GM18907 (cell line): ENCODE measurements around the gene CAMTA1.
"Not testable (repeated sequence)": the region's sequence is repeated elsewhere in the genome, so short reads cannot be mapped to it uniquely, and the experiment has no call there.

Experiments used
- ATAC-seq: cut with Tn5 transposase; IDR thresholded peaks from one replicate; pipeline ENCODE4 v1.9.1; 2021; ENCODE audit warnings: mild to moderate bottlenecking, moderate library complexity; ENCODE audit not compliant: unreplicated experiment

Gene CAMTA1

DNA sequence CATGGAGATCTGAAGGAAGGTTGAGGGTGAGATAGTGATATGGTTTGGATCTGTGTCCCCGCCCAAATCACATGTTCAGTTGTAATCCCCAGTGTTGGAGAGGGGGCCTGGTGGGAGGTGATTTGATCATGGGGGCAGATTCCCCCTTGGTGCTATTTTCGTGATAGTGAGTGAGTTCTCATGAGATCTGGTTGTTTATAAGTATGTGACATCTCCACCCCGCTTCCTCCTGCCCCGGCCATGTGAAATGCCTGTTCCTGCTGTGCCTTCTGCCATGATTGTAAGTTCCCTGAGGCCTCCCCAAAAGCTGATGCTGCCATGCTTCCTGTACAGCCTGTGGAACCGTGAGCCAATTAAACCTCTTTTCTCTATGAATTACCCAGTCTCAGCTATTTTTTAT lies 533.9 kb downstream of the CAMTA1 start:
- no peak for ATAC-seq

GRCh38 chr1:7320661-7321060 lies 535.4 kb downstream of the CAMTA1 start:
- no peak for ATAC-seq

DNA sequence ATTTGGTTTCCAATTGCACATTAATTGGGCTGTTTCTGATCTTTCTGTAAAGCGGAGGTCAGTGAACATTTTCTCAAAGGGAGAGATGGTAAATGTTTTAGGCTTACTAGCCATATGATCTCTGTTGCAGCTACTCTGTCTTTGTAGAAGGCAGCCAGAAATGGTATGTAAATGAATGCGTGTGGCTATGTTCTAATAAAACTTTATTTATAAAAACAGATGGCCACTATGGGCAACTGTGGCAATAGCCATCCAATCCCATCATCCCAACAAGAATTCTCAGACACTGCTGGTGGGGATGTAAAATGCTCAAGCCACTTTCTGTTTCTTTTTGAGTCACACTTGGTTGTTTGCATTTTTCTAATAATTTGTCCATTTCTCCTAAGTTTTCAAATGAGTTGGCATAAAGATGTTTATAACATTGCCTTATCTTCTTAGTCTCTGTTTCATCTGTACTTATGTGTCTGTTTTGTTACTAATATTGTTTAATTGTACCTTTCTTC lies 537.1 kb downstream of the CAMTA1 start:
- no peak for ATAC-seq

DNA sequence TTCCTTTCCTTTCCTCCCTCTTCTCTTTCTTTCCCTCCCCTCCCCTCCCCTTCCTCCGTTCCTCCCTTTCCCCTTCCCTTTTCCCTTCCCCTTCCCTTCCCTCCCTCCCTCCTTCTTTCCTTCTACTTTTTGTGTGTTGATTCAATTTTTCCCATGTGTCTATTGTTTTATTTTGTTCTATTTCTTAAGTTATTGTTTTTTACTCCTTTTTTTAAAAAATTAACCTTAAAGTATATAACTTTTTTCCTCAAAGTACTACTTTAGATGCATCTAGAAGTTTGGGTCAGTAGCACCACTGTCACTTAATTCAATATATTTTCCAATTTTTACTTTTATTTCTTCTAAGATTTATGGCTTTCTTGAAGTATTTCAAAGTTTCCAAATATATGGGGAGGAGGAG lies 537.7 kb downstream of the CAMTA1 start:
- ATAC-seq: no peak

DNA sequence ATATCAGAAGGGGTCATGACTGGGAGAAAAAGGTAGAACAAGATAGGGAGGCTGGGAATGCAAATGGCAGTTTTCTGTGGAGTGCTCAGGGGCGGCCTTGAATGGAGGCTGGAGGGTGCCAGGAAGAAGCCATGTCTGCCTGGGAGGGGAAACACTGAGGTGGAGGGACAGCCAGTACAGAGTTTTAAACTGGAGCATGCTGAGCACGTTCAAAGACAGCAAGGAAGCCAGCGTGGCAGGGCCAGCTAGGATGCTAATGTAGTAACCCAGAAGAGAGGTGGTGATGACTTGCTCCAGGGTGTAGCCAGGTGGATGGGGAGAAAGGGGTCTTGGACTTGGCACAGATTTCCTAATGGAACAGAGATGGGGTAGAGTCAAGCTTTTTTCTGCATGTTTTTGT lies 540.0 kb downstream of the CAMTA1 start:
- no peak for ATAC-seq

- ATAC-seq: no peak
Measured at GRCh38 chr1:7326366-7326765, 541.1 kb downstream of the CAMTA1 start.

DNA sequence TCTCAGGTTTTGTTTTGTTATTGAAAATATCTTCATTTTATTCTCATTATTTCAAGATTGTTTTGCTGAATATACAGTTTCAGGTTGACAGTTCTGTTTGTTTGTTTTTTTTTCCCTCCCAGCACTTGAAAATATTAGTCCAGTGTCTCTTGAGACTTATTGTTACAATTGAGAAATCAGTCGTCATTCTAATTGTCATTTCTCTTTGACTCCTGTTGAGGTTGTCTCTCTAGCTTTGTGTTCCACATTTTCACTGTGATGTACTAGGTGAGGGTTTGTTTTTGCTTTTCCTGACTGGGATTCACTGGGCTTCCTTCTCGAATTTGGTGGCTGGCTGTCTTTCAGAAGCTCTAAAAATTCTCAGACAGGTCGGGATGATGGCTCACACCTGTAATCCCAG lies 542.6 kb downstream of the CAMTA1 start:
- ATAC-seq: no peak

GRCh38 chr1:7329868-7330615 lies 544.8 kb downstream of the CAMTA1 start:
- no peak for ATAC-seq

- not testable (repeated sequence) for ATAC-seq
Measured at GRCh38 chr1:7330726-7331125, 545.5 kb downstream of the CAMTA1 start.

- no peak for ATAC-seq
Measured at GRCh38 chr1:7331926-7332535, 546.8 kb downstream of the CAMTA1 start.

GRCh38 chr1:7333094-7333493 lies 547.8 kb downstream of the CAMTA1 start:
- ATAC-seq: no peak

DNA sequence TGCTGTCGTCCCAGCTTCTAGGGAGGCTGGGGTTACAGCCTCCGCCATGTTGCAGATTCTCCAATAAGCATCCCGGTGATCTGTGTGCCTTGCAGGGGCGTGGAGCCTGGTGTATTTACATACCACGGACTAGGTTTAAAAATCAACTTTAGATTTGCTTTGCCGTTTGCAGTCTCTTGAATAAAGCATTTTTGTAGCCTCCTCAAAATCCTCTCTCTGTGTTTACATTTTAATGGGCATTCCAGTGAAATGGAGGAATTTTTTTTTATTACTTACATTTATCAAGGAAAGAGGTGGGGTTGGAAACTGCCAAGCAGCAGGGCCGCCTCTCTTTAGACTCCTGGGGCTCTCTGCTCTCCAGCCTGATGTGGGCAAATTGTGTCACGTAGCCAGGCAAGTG lies 548.4 kb downstream of the CAMTA1 start:
- no peak for ATAC-seq

DNA sequence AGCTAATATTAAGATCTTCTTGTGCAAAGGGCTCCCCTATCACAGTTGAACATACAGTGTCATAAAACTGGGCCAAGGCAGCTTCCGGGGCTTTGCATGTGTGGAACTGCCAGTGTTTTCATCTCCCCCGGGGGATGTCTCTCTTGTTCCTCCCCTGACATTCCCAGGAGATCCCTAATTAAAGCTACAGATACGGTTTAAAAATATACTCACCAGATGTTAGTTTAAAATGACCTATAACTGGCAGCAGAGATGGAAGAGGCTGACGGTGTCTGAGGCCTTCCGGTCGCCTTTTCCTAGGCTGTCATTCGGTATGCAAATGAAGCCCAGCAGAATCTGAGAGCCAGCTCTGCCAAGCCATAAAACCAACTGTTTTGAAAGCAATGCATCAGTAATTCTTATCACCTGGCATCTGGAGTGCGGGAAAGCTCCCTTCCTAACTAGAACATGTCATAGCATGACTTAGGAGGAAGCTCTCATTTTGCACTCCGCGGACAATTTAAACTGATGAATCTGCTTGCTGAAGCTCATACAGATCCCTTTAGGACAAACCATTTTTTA lies 549.3 kb downstream of the CAMTA1 start:
- no peak for ATAC-seq

- ATAC-seq: no peak
Measured at GRCh38 chr1:7335224-7335879, 550.1 kb downstream of the CAMTA1 start.

GRCh38 chr1:7338439-7338838 lies 553.2 kb downstream of the CAMTA1 start:
- ATAC-seq: no peak

GRCh38 chr1:7339014-7339413 lies 553.8 kb downstream of the CAMTA1 start:
- ATAC-seq: no peak

DNA sequence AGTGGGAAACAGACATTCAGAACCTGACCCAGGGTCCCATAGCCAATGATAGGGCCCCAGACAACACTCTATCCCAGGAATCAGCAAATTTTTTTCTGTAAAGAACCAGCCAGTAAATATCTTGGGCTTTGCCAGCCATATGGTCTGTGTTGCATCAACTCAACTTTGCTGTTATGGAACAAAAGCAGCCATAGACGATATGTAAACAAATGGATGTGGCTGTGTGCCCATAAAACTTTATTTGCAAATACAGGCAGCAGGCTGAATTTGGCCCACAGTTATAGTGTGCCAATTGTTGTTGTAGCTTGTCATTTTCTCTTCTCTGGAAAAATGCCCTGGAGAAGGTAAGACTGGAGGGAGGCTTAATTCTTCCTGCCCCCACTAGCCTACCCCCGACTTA lies 554.7 kb downstream of the CAMTA1 start:
- no peak for ATAC-seq

DNA sequence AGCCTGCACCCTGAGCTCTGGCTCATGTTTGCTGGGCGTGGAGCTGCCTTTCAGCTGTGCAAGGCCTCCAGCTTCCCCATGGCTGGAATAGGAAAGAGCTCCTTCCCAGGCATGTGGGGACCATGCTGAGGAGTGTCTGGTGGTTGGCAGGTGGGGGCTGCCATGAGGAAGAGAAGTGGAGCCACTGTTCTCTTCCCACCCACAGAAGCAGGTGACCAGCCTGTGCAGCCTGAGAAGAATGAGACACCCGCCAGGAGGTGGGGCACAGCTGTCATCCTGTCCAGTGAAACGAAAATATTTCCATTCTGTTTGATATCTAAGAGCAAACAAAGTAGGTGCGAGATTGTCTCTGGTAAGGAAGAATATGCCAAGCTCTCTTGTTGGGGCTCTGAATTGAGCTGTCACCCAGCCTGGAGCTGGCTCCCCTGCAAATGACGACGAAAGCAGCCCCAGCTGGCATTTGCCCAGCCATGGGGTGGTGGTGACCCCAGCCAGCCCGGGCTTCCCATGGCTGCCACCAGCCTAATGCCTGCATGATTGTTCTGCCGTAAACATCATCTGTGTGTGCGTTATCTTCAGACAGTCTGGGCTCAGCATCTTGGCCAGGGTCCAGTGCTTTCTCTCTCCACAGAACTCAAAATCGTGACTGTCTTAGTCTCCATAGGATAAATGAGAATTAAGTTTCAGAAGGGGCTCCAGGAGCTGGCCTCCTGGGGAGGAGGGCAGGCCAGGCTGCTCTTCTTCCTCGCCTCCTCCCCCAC lies 556.1 kb downstream of the CAMTA1 start:
- ATAC-seq: no peak

DNA sequence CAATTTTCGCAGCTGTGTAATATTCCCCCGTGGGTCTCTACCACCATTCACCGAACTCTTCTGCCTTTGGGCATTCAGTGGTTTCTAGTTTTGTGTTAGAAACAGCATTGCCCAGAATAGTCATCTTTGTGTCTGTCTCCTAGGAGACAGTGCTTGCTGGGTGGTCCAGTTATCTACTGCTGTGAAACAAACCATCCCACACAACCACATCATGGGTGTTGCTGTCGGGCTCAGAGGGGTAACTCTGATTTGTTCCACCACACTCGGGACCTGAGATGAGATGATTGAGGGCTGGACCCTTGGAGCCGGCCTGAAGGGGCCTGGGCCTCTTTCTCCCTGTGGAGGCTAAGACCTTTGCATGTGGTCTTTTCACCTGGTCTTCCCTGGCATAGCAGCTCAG lies 558.6 kb downstream of the CAMTA1 start:
- ATAC-seq: no peak

DNA sequence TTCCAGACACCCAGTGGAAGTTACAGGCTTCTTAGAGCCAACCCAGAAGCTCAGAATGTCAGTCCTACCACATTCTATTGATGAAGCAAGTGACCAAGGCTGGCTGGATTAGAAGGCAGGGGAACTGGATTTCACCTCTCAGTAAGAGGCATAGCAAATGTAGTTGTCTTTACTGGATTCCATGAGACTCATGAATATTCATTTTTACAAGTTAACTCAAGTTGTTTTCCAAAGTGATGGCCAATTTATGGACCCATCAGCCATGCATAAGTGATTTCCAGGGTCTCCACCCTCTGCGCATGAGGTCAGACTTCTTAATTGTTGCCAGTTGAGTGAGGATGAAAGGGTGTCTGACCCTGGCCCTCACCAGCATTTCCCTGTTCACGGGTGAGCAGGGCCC lies 559.0 kb downstream of the CAMTA1 start:
- no peak for ATAC-seq

- no peak for ATAC-seq
Measured at GRCh38 chr1:7345516-7345915, 560.3 kb downstream of the CAMTA1 start.
